ENCODE results near the gene CORO2B. TPM values are rescaled to one million over a fixed set of nuclear protein-coding genes. Genes with fewer than 3 reads are reported as not detected.
"Not testable (repeated sequence)": the region's sequence is repeated elsewhere in the genome, so short reads cannot be mapped to it uniquely, and the experiment has no call there.

The CORO2B gene
- total RNA-seq, 3 donors from 2014 or later: 1.3 to 4.7 (median 1.9) TPM

DNA sequence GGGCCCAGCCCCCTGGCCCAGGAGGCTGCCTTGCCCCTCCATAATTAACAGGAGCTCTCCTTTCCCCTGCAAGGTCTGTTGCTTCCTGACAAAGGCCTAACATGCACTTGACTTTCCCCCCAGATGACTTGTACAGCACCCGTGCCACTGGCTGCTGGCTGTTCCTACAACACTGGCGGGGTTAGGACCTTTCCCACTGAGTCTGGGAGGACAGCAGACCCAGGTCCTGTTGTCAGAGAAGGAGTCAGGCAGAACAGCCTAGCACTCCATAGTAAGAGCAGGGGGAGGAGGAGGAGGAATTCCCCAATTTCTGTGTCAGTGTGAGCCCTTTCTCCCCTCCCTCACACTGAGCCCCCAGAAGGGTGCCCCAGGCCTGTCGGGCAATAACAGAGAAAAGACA lies 99.2 kb downstream of the CORO2B start:
- intact Hi-C loops (cut with DNase I, micrococcal nuclease): loop anchor here (5.0 to 10.0 kb wide), 2 partner anchors 121 to 123 kb away; no protein-coding TSS in a partner anchor
- Histone ChIP-seq H3K9me3 (no peaks in the 10 kb centered on the region), H3K36me3 (ENCODE audit: low read depth) (no peaks in the 10 kb centered on the region), H3K4me1 (ENCODE audit: low read depth) (no peaks in the 10 kb centered on the region), H3K4me3 (no peak overlapping the region)
- no peak for ATAC-seq
- TF ChIP-seq, protein P1, sequence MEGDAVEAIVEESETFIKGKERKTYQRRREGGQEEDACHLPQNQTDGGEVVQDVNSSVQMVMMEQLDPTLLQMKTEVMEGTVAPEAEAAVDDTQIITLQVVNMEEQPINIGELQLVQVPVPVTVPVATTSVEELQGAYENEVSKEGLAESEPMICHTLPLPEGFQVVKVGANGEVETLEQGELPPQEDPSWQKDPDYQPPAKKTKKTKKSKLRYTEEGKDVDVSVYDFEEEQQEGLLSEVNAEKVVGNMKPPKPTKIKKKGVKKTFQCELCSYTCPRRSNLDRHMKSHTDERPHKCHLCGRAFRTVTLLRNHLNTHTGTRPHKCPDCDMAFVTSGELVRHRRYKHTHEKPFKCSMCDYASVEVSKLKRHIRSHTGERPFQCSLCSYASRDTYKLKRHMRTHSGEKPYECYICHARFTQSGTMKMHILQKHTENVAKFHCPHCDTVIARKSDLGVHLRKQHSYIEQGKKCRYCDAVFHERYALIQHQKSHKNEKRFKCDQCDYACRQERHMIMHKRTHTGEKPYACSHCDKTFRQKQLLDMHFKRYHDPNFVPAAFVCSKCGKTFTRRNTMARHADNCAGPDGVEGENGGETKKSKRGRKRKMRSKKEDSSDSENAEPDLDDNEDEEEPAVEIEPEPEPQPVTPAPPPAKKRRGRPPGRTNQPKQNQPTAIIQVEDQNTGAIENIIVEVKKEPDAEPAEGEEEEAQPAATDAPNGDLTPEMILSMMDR (IDR thresholded peaks at IDR 0.05): no peak
- DNase-seq: no peak

DNA sequence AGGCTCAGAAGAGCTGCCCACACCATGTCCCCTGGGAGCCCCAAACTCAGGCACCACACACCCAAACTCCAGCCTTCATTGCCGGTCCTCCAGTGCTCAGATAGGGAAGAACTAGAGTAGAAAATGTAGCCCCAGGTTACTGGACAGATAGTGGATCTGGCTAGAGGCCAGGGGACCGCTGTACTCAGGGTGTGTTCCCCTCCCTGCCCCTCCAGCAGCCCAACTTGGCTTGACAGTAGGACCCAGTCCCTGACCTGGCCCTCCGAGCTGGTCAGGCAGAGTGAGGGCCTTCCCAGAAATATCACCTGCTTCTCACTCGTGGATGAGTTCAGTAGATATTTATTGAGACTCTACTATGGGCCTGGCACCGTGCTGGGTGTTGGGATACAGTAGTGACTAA lies 100.0 kb downstream of the CORO2B start:
- DNase-seq: no peak
- TF ChIP-seq, protein P1 (IDR thresholded peaks at IDR 0.05): no peak
- H3K4me3 ChIP-seq: no peak overlapping the region
- intact Hi-C loops (cut with DNase I, micrococcal nuclease): loop anchor here (5.0 to 10.0 kb wide), 2 partner anchors 121 to 124 kb away; no protein-coding TSS in a partner anchor
- no peak for ATAC-seq
- H3K36me3 ChIP-seq (ENCODE audit: low read depth): no peaks in the 10 kb centered on the region
- H3K9me3 ChIP-seq: no peaks in the 10 kb centered on the region
- no peaks in the 10 kb centered on the region for H3K4me1 ChIP-seq (ENCODE audit: low read depth)

DNA sequence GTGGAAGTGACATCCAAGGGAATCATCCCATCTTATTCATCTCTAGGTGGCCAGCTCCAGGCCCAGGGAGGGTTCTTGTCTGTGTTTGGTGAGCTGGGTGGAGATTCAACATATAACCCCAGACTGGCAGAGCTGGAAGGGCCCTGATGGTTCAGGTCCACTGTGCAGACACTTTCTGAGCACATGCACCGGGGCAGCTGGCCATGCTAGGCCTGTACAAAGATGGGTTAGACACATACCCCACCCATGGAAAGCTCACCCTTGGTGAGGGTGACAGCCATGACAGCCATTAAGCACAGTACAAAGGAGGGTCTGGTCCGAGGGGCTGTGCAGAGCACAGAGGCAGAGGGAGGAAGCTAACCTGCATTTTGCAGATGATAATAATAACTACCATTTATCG lies 100.4 kb downstream of the CORO2B start:
- TF ChIP-seq, protein P1 (IDR thresholded peaks at IDR 0.05): no peak
- no peak for DNase-seq
- intact Hi-C loops (cut with DNase I, micrococcal nuclease): loop anchor here (5.0 to 10.0 kb wide), 2 partner anchors 122 to 124 kb away; no protein-coding TSS in a partner anchor
- Histone ChIP-seq H3K36me3 (ENCODE audit: low read depth) (no peaks in the 10 kb centered on the region), H3K4me1 (ENCODE audit: low read depth) (no peaks in the 10 kb centered on the region), H3K4me3 (no peak overlapping the region), H3K9me3 (no peaks in the 10 kb centered on the region)
- no peak for ATAC-seq

DNA sequence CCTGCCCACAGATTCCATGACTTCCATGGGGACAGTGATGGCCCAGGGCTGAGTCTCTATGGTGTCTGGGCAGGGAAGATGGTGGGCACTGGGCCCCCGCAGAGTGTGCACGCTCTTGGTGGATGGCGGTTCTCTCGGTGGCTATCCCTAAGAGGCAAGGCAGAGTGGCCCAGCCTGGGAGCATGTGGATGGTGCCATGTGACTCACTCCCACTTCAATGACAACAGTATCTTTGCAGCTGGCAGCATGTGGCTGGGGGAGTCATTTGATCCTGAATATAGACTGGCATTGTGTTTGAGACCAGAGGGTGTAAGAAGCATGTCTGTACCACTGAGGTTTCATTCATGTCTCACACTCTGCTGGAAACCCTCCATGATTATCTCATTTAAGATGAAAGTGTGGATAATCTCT lies 101.2 kb downstream of the CORO2B start:
- Histone ChIP-seq H3K4me1 (ENCODE audit: low read depth) (no peaks in the 10 kb centered on the region), H3K36me3 (ENCODE audit: low read depth) (no peaks in the 10 kb centered on the region), H3K9me3 (no peaks in the 10 kb centered on the region), H3K4me3 (no peak overlapping the region)
- ATAC-seq (no peak), DNase-seq (no peak)
- intact Hi-C loops (cut with DNase I, micrococcal nuclease): loop anchor here (5.0 to 10.0 kb wide), 2 partner anchors 123 to 125 kb away; no protein-coding TSS in a partner anchor
- TF ChIP-seq, protein P1 (IDR thresholded peaks at IDR 0.05): no peak

DNA sequence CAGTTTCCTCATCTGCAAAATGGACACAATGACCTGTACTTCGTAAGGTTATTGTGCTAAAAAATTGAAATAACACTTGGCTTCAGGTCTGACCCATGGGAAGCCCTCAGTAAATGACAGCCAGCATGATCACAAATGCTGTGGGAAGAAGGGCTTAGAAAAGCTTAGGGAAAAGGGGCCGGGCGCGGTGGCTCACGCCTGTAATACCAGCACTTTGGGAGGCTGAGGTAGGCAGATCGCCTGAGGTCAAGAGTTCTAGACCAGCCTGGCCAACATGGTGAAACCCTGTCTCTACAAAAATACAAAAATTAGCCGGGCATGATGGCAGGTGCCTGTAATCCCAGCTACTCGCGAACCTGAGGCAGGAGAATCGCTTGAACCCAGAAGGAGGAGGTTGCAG lies 102.0 kb downstream of the CORO2B start:
- intact Hi-C loops (cut with DNase I, micrococcal nuclease); H3K4me1 ChIP-seq (ENCODE audit: low read depth); H3K36me3 ChIP-seq (ENCODE audit: low read depth); H3K4me3 ChIP-seq; DNase-seq; H3K9me3 ChIP-seq; ATAC-seq: not testable (repeated sequence)

DNA sequence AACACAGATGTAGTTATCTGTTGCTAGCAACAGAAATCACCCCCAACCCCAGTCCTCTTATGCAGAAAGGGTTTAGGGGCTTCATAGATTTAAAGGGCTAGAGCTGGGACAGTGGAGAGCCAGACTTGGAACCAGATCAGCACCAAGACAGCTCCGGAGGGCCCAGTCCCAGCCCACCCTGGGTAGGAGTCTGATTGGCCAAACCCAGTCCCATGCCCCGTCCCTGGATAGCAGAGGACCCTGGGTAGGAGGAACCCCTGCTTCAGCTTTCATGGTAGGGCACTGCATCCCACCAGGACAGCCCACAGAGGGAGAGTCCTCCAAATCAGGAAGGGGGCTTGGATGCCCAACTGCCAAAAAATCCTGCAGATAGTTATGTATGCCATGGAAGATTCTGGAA lies 103.0 kb downstream of the CORO2B start:
- TF ChIP-seq, protein P1 (IDR thresholded peaks at IDR 0.05): no peak
- ATAC-seq (no peak), DNase-seq (no peak)
- H3K9me3 ChIP-seq: no peaks in the 10 kb centered on the region
- no peaks in the 10 kb centered on the region for H3K36me3 ChIP-seq (ENCODE audit: low read depth)
- intact Hi-C loops (cut with DNase I, micrococcal nuclease): no loop called here
- no peak overlapping the region for H3K4me3 ChIP-seq
- no peaks in the 10 kb centered on the region for H3K4me1 ChIP-seq (ENCODE audit: low read depth)

Data from mucosa of descending colon (tissue), 3 donors.